ENCODE measurements around the gene PTPRB.
A peak's percentile ranks its signal among the peaks of the same experiment; 100 is the strongest.

PTPRB gene

GRCh38 chr12:70590549-70591226 lies 46.5 kb downstream of the PTPRB start:
- DNase-seq: no peak

GRCh38 chr12:70590051-70590450 lies 47.2 kb downstream of the PTPRB start:
- DNase-seq: peak; percentile 50 to 56

GRCh38 chr12:70584332-70584731 lies 52.9 kb downstream of the PTPRB start:
- DNase-seq: no peak

GRCh38 chr12:70583251-70583650 lies 54.0 kb downstream of the PTPRB start:
- DNase-seq: no peak

GRCh38 chr12:70581208-70581607 lies 56.0 kb downstream of the PTPRB start:
- no peak for DNase-seq

GRCh38 chr12:70577283-70577634 lies 60.0 kb downstream of the PTPRB start:
- DNase-seq: no peak

GRCh38 chr12:70576341-70577282 lies 60.6 kb downstream of the PTPRB start:
- peak; percentile 60 to 74 for DNase-seq

GRCh38 chr12:70571705-70572268 lies 65.4 kb downstream of the PTPRB start:
- DNase-seq: no peak

- no peak for DNase-seq
Measured at GRCh38 chr12:70571029-70571428, 66.2 kb downstream of the PTPRB start.

GRCh38 chr12:70561550-70561949 lies 75.7 kb downstream of the PTPRB start:
- DNase-seq: no peak

- no peak for DNase-seq
Measured at GRCh38 chr12:70560671-70561070, 76.6 kb downstream of the PTPRB start.

- no peak for DNase-seq
Measured at GRCh38 chr12:70559390-70559789, 77.8 kb downstream of the PTPRB start.

GRCh38 chr12:70557583-70558191 lies 79.5 kb downstream of the PTPRB start:
- no peak for DNase-seq

GRCh38 chr12:70556179-70556869 lies 80.9 kb downstream of the PTPRB start:
- DNase-seq: no peak

GRCh38 chr12:70555081-70555480 lies 82.1 kb downstream of the PTPRB start:
- no peak for DNase-seq

GRCh38 chr12:70553391-70553859 lies 83.8 kb downstream of the PTPRB start:
- DNase-seq: no peak

GRCh38 chr12:70551731-70552130 lies 85.5 kb downstream of the PTPRB start:
- no peak for DNase-seq

- no peak for DNase-seq
Measured at GRCh38 chr12:70550180-70550577, 87.0 kb downstream of the PTPRB start.

GRCh38 chr12:70549340-70550179 lies 87.7 kb downstream of the PTPRB start:
- no peak for DNase-seq

GRCh38 chr12:70543444-70543843 lies 93.8 kb downstream of the PTPRB start:
- no peak for DNase-seq

GRCh38 chr12:70540996-70541395 lies 96.2 kb downstream of the PTPRB start:
- no peak for DNase-seq

GRCh38 chr12:70536650-70537049 lies 100.6 kb downstream of the PTPRB start:
- no peak for DNase-seq

Data from SHP77 (cell line).